Neural cell (in vitro differentiated cells): ENCODE data around the gene ABCA13. TPM values are rescaled to one million over a fixed set of nuclear protein-coding genes. Genes with fewer than 3 reads are reported as not detected.

Source experiments
- H2AFZ ChIP-seq: fragments of 200-600, 300-800 bp; sonication (generic), shearing (Covaris generic); 2 replicates; pipeline ENCODE4 v1.6.0; 2014; ENCODE audit warnings: low read depth, mild to moderate bottlenecking, antibody characterized with exemption, low read length, moderate library complexity
- H3F3A ChIP-seq: fragments of 200-600 bp; shearing (Covaris generic); 2 replicates; pipeline ENCODE4 v1.6.1; 2016; ENCODE audit warnings: mild to moderate bottlenecking, moderate library complexity, mixed read lengths, antibody characterized with exemption, low read length; ENCODE audit not compliant: insufficient read depth, poor library complexity, severe bottlenecking
- H3K27ac ChIP-seq: fragments of 200-600, 300-800 bp; sonication (generic), shearing (Covaris generic); 2 replicates; pipeline ENCODE4 v1.5.1; 2014; ENCODE audit warnings: mild to moderate bottlenecking, low read length, moderate library complexity
- H3K27me3 ChIP-seq: fragments of 300-800, 200-600 bp; sonication (generic), shearing (Covaris generic); 2 replicates; pipeline ENCODE4 v1.6.0; 2014; ENCODE audit warnings: mild to moderate bottlenecking, low read depth, low read length, moderate library complexity; ENCODE audit not compliant: insufficient read depth
- H3K36me3 ChIP-seq: fragments of 300-800, 200-600 bp; sonication (generic), shearing (Covaris generic); 2 replicates; pipeline ENCODE4 v1.5.1; 2014; ENCODE audit warnings: mild to moderate bottlenecking, antibody characterized with exemption, low read length, moderate library complexity; ENCODE audit not compliant: insufficient read depth
- H3K4me2 ChIP-seq: fragments of 300-800, 200-600 bp; sonication (generic), shearing (Covaris generic); 2 replicates; pipeline ENCODE4 v1.6.0; 2014; ENCODE audit warnings: mild to moderate bottlenecking, low read length
- H3K4me3 ChIP-seq: fragments of 300-800, 200-600 bp; sonication (generic), shearing (Covaris generic); 2 replicates; pipeline ENCODE4 v1.5.1; 2014; ENCODE audit warnings: mild to moderate bottlenecking, low read length, moderate library complexity
- H3K79me2 ChIP-seq: fragments of 200-600 bp; shearing (Covaris generic); replicated peaks from 2 replicates; pipeline ENCODE4 v1.6.0; 2014; ENCODE audit warnings: mild to moderate bottlenecking, low read length, moderate library complexity; ENCODE audit not compliant: insufficient read depth
- H3K9ac ChIP-seq: fragments of 300-800, 200-600 bp; sonication (generic), shearing (Covaris generic); 2 replicates; pipeline ENCODE4 v1.6.1; 2016; ENCODE audit warnings: mild to moderate bottlenecking, low read length, mixed read lengths
- H3K9me2 ChIP-seq: fragments of 200-600 bp; shearing (Covaris generic); 2 replicates; pipeline ENCODE4 v1.6.1; 2016; ENCODE audit warnings: mild to moderate bottlenecking, low read length, mixed read lengths; ENCODE audit not compliant: insufficient read depth
- H3K9me3 ChIP-seq: fragments of 200-600, 300-800 bp; sonication (generic), shearing (Covaris generic); 2 replicates; pipeline ENCODE4 v1.6.1; 2016; ENCODE audit warnings: mild to moderate bottlenecking, mixed run types, low read length, moderate library complexity, mixed read lengths
- H4K20me1 ChIP-seq: fragments of 200-600 bp; shearing (Covaris generic); 2 replicates; pipeline ENCODE4 v1.6.1; 2016; ENCODE audit warnings: mild to moderate bottlenecking, mixed run types; ENCODE audit not compliant: insufficient read depth
- CTCF ChIP-seq: fragments of 450-650 bp; IDR thresholded peaks from 2 replicates; pipeline ENCODE4 v1.5.1; 2014; ENCODE audit warnings: antibody characterized with exemption, mild to moderate bottlenecking, moderate library complexity; ENCODE audit not compliant: poor library complexity, severe bottlenecking
- EP300 ChIP-seq: fragments of 450-650 bp; conservative IDR thresholded peaks from 2 replicates; pipeline ENCODE4 v1.6.1; 2014; ENCODE audit warnings: antibody characterized with exemption, mild to moderate bottlenecking, moderate library complexity; ENCODE audit not compliant: poor library complexity, severe bottlenecking
- EZH2 ChIP-seq: fragments of 200-600, 300-800 bp; shearing (Covaris generic), sonication (generic); IDR thresholded peaks from 2 replicates; pipeline ENCODE4 v1.6.1; 2014; ENCODE audit warnings: antibody characterized with exemption, low read length, borderline replicate concordance, mild to moderate bottlenecking; ENCODE audit not compliant: insufficient read depth, poor library complexity, severe bottlenecking
- MXI1 ChIP-seq: fragments of 450-650 bp; conservative IDR thresholded peaks from 2 replicates; pipeline ENCODE4 v1.6.1; 2014; ENCODE audit warnings: antibody characterized with exemption, mild to moderate bottlenecking; ENCODE audit not compliant: poor library complexity, severe bottlenecking
- POLR2AphosphoS5 ChIP-seq: IDR thresholded peaks from 2 replicates; pipeline ENCODE4 v1.6.1; 2012
- RAD21 ChIP-seq: fragments of 450-650 bp; conservative IDR thresholded peaks from 2 replicates; pipeline ENCODE4 v1.6.1; 2014; ENCODE audit warnings: antibody characterized with exemption, mild to moderate bottlenecking, moderate library complexity
- SMC3 ChIP-seq: fragments of 450-650 bp; conservative IDR thresholded peaks from 2 replicates; pipeline ENCODE4 v1.6.1; 2014; ENCODE audit warnings: antibody characterized with exemption, mild to moderate bottlenecking, moderate library complexity; ENCODE audit not compliant: poor library complexity
- TAF1 ChIP-seq: IDR thresholded peaks from 2 replicates; pipeline ENCODE4 v1.6.1; 2012; ENCODE audit warnings: low read depth
- polyA plus RNA-seq: library from polyadenylated mRNA; depleted of rRNA; stranded (reverse); fragments of >200 nt; gene quantifications from 2 replicates; pipeline ENCODE4 v1.2.3, GENCODE V29; 2014
- TF ChIP-seq, protein P1 (sequence below): IDR thresholded peaks from 2 replicates; pipeline ENCODE4 v1.6.1; 2012; ENCODE audit warnings: borderline replicate concordance

The ABCA13 gene
- polyA plus RNA-seq, 1 donor from 2014 or later, result 0.20 TPM

DNA sequence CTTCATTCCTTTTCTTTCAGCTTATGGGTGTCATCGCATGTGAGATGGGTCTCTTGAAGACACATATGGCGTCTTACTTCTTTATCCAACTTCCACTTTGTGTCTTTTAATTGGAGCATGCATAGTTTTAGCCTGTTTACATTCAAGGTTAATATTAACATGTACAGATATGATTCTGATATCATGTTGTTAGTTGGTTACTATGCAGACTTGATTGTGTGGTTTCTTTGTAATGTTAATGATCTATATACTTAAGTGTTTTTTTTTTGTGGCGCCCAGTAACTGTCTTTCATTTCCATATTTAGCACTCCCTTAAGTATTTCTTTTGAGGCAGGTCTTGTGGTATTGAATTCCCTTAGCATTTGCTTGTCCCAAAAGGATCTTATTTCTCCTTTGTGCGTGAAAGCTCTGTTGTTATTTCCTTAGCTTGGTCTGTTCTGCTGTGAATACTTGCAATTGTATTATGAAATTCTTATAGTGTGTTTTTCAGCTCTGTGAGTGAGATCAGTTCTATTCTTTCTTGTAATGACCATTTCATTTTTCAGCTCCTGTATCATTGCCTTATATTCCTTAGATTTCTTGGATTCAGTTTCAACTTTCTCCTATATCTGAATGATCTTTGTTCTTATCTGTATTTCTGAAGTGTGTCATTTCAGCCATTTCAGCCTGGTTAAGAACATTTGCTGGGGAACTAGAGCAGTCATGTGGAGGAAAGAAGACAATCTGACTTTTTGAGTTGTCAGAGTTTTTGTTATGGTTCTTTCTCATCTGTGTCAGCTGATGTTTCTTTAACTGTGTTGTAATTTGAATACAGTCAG lies 88.4 kb downstream of the ABCA13 start:
- no peaks in the 10 kb centered on the region for H3K27me3 ChIP-seq
- H3K9me2 ChIP-seq, result no peaks in the 10 kb centered on the region
- H3K9me3 ChIP-seq, result no peaks in the 10 kb centered on the region
- TF ChIP-seq CTCF (no peak), TAF1 (no peak), SMC3 (no peak)
- TF ChIP-seq, protein P1, sequence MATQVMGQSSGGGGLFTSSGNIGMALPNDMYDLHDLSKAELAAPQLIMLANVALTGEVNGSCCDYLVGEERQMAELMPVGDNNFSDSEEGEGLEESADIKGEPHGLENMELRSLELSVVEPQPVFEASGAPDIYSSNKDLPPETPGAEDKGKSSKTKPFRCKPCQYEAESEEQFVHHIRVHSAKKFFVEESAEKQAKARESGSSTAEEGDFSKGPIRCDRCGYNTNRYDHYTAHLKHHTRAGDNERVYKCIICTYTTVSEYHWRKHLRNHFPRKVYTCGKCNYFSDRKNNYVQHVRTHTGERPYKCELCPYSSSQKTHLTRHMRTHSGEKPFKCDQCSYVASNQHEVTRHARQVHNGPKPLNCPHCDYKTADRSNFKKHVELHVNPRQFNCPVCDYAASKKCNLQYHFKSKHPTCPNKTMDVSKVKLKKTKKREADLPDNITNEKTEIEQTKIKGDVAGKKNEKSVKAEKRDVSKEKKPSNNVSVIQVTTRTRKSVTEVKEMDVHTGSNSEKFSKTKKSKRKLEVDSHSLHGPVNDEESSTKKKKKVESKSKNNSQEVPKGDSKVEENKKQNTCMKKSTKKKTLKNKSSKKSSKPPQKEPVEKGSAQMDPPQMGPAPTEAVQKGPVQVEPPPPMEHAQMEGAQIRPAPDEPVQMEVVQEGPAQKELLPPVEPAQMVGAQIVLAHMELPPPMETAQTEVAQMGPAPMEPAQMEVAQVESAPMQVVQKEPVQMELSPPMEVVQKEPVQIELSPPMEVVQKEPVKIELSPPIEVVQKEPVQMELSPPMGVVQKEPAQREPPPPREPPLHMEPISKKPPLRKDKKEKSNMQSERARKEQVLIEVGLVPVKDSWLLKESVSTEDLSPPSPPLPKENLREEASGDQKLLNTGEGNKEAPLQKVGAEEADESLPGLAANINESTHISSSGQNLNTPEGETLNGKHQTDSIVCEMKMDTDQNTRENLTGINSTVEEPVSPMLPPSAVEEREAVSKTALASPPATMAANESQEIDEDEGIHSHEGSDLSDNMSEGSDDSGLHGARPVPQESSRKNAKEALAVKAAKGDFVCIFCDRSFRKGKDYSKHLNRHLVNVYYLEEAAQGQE, result no peak
- H3K4me3 ChIP-seq, result no peak overlapping the region
- H4K20me1 ChIP-seq, result no peaks in the 10 kb centered on the region
- no peaks in the 10 kb centered on the region for H3K79me2 ChIP-seq
- H3K4me2 ChIP-seq, result no peak overlapping the region
- H3F3A ChIP-seq, result no peaks in the 10 kb centered on the region
- H3K9ac ChIP-seq, result no peak overlapping the region
- H3K27ac ChIP-seq, result no peak overlapping the region
- H2AFZ ChIP-seq, result no peak overlapping the region
- no peaks in the 10 kb centered on the region for H3K36me3 ChIP-seq

DNA sequence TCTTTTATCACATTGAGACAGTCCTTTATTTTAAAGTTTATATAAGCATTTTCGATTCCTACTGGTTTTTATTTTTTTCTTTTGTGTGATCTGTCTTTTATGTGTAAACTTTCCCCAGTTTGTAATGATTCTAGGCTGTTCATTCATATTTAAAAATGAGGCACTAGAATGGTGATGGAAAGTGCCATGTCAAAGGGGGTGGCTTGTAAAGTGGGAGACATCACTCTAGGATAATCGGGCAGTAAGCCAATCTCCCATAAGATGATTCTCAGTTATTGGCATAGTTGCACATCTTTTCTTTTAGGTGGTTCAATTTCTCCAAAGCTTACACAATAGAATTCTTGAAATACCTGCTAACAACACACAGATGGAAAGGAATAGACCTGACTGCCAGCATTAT lies 90.4 kb downstream of the ABCA13 start:
- Histone ChIP-seq H3K27me3 (no peaks in the 10 kb centered on the region), H3K4me3 (no peak overlapping the region), H4K20me1 (no peaks in the 10 kb centered on the region), H3F3A (no peaks in the 10 kb centered on the region), H2AFZ (no peak overlapping the region), H3K36me3 (no peaks in the 10 kb centered on the region), H3K4me2 (no peak overlapping the region), H3K27ac (no peak overlapping the region), H3K9ac (no peak overlapping the region), H3K9me3 (no peaks in the 10 kb centered on the region), H3K79me2 (no peaks in the 10 kb centered on the region), H3K9me2 (no peaks in the 10 kb centered on the region)
- no peak for TF ChIP-seq EP300
- TF ChIP-seq POLR2AphosphoS5, result no peak
- TF ChIP-seq EZH2, result no peak
- no peak for TF ChIP-seq MXI1
- TF ChIP-seq, protein P1, result no peak
- no peak for TF ChIP-seq CTCF
- TF ChIP-seq TAF1, result no peak
- no peak for TF ChIP-seq SMC3
- TF ChIP-seq RAD21, result no peak
